Germinal center (tissue), 1 donor: ENCODE data around the gene UGT2B7.
"Not testable (repeated sequence)": the region's sequence is repeated elsewhere in the genome, so short reads cannot be mapped to it uniquely, and the experiment has no call there.

ENCODE experiments used
- DNase-seq: peaks from one replicate; pipeline ENCODE4 v3.0.0; 2012; ENCODE audit warnings: mixed read lengths, low spot score

Gene UGT2B7

GRCh38 chr4:69096111-69096656 is at the start of gene UGT2B7:
UGT2B7 (plus strand) TSS chr4:69096474; CDS start chr4:69096521, 47 bp downstream.
- no peak for DNase-seq

GRCh38 chr4:69049860-69050259 is 46.4 kb upstream of the UGT2B7 start:
- no peak for DNase-seq

DNA sequence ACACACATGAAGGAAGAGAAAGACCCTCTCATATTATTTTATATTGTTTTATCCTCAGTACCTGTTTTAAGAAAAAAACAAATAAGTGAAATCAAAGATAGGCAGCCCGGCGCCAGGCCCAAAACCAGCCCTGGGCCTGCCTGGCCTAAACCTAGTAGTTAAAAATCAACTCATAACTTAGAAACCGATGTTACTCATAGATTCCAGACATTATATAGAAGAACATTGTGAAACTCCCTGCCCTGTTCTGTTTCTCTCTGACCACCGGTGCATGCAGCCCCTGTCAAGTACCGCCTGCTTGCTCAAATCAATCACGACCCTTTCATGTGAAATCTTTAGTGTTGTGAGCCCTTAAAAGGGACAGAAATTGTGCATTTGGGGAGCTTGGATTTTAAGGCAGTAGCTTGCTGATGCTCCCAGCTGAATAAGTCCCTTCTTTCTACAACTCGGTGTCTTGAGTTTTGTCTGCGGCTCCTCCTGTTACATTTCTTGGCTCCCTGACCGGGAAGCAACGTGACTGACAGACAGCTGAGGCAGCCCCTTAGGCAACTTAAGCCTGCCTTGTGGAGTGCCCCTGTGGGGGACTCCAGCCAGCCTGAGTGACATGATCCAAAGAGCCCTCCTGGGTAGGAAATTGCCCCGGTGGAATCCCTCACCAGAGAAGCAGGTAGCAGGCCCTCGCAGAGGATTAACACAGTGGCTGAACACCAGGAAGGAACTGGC is 45.3 kb upstream of the UGT2B7 start:
- not testable (repeated sequence) for DNase-seq

DNA sequence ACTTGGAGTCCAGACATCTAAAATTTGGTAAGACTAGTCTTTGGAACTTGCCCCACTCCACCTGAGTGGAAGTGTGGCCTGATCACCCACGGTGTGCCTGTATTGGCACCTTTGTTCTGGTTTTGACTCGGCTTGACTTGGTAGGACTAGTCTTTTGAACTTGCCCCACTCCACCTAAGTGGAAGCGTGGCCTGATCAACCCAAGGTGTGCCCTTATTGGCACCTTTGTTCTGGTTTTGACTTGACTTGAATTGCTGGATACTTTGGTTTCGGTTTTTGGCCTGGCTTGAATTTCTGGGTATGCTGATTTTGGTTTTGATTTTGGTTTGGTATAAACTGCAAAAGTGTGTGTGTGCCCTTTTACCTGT is 44.7 kb upstream of the UGT2B7 start:
- DNase-seq = no peak

- not testable (repeated sequence) for DNase-seq
These were observed 42.9 kb upstream of the UGT2B7 start for GRCh38 chr4:69053309-69053885.

DNA sequence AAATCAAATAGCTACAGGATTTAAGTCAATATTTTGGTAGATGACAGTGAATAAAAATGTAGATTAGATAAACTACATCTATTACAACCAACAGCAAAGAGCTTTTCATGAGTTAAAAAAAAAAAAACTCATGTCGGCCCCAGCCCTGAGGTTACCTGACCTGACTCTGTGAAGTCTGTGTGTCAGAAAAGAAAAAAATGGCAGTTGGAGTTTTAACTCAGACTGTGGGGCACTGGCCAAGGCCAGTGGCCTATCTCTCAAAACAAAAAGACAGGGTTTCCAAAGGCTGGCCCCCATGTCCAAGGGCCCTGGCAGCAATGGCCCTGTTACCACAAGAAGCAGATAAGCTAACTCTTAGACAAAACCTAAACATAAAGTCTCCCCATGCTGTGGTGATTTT is 42.2 kb upstream of the UGT2B7 start:
- DNase-seq = not testable (repeated sequence)

DNA sequence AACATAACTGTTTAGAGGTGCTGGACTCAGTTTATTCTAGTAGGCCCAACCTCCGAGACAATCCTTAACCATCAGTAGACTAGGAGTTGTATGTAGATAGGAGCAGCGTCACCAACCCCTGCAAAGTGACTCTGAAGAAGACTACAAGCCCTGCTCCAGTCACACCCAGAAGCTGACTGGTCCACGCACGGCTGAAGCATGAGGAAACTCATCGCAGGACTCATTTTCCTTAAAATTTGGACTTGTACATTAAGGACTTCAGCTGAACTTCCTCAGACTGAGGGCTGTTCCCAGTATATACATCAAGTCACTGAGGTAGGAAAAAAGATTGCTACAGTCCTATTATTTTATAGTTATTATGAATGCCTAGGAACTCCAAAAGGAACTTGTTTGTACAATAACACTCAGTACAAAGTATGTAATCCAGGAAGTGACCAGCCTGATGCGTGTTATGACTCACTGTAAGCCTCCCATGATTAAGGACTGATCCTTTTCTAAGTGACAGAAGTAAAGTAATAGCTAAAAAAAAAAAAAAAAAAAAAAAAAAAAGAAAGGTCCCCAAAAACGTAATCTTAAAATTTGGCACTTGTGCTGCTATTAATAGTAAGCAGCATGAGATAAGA is 41.6 kb upstream of the UGT2B7 start:
- DNase-seq = no peak

- no peak for DNase-seq
These were observed 40.1 kb upstream of the UGT2B7 start for GRCh38 chr4:69056150-69056549.

GRCh38 chr4:69056921-69057550 is 39.2 kb upstream of the UGT2B7 start:
- no peak for DNase-seq

DNA sequence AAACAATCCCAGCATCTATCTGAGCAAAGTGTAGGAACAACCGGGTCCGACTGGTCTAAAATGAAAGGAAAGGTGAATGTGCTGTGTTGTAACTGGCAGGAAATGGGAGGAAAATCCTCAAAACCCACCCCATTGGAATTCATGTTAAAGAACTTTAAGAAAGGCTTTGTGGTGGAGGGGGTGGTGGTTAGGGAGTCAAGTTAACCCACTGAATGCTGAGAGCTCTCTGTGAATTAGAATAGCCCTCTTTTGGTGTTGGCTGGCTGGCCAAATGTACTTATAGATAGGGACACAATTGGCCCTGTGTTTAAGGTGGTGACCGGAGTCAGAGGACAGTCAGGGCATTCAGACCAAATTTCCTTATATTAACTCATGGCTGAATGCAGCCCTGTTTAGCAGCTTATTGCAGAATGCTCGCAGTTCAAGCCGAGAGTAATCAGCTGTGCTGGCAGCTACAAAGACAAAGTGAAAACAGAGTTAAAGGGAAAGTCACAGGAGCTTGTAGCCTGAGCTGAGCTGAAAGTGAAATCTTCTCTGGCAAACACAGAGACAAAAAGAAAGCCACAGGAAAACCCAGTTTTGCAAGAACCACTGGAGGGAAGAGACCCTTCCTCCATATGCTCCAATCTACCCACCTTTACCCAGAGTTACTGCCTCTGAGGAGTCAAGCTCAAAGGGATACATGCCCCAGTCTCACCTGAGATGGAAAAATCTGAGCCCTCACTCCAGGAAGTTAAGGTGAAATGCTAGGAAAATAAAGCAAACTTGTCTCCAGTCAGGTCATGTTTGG is 38.5 kb upstream of the UGT2B7 start:
- DNase-seq = no peak

DNA sequence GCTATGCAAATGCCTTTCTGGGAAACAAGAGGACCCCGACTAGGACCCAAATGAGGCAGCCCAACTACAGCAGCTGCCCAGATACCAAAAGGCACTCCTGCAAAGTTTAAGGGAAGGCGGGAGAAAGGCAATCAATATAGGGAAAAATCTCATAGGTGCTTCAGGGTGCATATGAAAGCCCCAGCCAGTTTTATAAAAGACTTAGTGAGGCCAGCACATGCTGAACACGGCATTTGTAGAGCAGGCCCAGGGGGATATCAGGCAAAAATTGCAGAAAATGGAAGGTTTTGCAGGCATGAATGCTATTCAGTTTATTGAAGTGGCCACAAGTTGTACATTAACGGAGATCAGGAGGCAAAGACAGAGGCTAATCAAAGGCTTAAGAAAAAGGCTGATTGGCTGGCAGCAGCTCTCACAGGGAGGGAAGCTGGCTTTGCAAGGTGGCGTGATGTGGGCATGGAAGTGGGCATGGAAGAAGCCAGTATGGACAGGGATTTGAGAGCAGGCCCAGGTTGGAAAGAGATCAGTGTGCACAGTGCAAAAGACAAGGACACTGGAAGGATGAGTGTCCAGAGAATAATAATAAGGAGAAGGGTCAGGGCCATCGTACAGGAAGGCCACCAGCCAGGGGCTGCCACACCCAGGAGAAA is 37.7 kb upstream of the UGT2B7 start:
- DNase-seq = no peak

- no peak for DNase-seq
These were observed 35.5 kb upstream of the UGT2B7 start for GRCh38 chr4:69060651-69061308.

- DNase-seq = no peak
These were observed 31.9 kb upstream of the UGT2B7 start for GRCh38 chr4:69064391-69064790.

DNA sequence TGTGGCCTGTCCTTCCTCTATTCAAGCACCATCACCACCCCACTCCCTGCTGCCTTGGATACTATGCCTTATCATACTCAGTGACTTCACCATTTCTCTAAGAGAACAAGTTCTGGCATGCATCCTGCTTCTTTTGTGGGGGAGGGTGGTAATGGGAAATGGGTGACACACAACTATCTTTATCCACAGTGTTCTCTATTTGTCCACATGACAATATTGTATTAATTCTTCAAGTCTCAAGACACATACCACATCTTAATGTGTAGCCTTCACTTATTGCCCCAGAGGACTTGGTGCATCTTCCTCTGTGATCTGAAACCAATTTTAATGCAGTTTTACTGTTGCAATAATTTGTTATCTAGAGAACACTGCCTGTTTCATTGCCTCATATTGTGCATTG is 29.3 kb upstream of the UGT2B7 start:
- no peak for DNase-seq

GRCh38 chr4:69069085-69069484 is 27.2 kb upstream of the UGT2B7 start:
- DNase-seq = no peak

DNA sequence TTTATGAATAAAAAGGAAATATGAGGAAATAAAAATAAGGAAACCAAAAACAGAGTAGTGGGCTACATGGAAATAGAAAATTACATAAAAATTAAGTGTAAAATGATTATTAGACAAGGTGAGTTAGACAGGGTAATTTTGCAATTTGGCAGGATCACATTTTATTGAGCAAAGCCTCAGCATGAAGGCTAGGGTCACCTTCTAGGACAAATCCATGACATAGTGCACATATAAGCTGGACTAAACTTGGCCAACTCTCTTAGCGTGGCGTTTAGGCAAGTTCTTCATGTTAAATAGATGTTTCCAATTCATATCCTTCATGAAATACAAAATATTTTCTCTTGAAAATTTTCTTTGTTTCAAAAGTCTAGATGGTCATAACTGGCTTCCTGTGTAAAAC is 25.7 kb upstream of the UGT2B7 start:
- no peak for DNase-seq

GRCh38 chr4:69071286-69071685 is 25.0 kb upstream of the UGT2B7 start:
- no peak for DNase-seq

GRCh38 chr4:69073375-69073774 is 22.9 kb upstream of the UGT2B7 start:
- DNase-seq = no peak

GRCh38 chr4:69075061-69075792 is 21.0 kb upstream of the UGT2B7 start:
- DNase-seq = no peak

GRCh38 chr4:69078852-69079251 is 17.4 kb upstream of the UGT2B7 start:
- no peak for DNase-seq
